Tibial nerve (tissue), 4 donors: Measurements from ENCODE around the gene ATG14. TPM values are rescaled to one million over a fixed set of nuclear protein-coding genes. Genes with fewer than 3 reads are reported as not detected.
"Not testable (repeated sequence)": the region's sequence is repeated elsewhere in the genome, so short reads cannot be mapped to it uniquely, and the experiment has no call there.

Source experiments
- DNase-seq, 2 donors: peaks; one replicate each; pipeline ENCODE4 v3.0.0-alpha.2; 2019; ENCODE audit warnings: low spot score in 2 of 2
- H3K27ac ChIP-seq, 4 donors: fragments of 200-600 bp; sonication (generic) in 3 of 4; one replicate each; pipeline ENCODE4 v1.5.1; 2017 to 2019; ENCODE audit warnings: mild to moderate bottlenecking in 1 of 4
- H3K27me3 ChIP-seq, 2 donors: fragments of 200-600 bp; sonication (generic) in 1 of 2; one replicate each; pipeline versions ENCODE4 v1.5.1 to v1.6.0; 2017 to 2019
- H3K36me3 ChIP-seq, 3 donors: fragments of 200-600 bp; sonication (generic); one replicate each; pipeline ENCODE4 v1.5.1; 2018 to 2019
- H3K4me1 ChIP-seq, 4 donors: fragments of 200-600 bp; sonication (generic) in 3 of 4; one replicate each; pipeline ENCODE4 v1.5.1; 2017 to 2019
- H3K4me3 ChIP-seq, 4 donors: fragments of 200-600 bp; sonication (generic) in 3 of 4; one replicate each; pipeline ENCODE4 v1.5.1; 2017 to 2019; ENCODE audit warnings: mild to moderate bottlenecking in 1 of 4, moderate library complexity in 1 of 4
- H3K9me3 ChIP-seq, 4 donors: fragments of 200-600 bp; sonication (generic) in 3 of 4; one replicate each; pipeline ENCODE4 v1.5.1; 2017 to 2019
- CTCF ChIP-seq, 5 experiments: fragments of 200-600 bp in 3 of 5; fragments of 450-650 bp in 2 of 5; sonication (generic) in 3 of 5; IDR thresholded peaks; one replicate each; pipeline ENCODE4 v1.5.1; 2016 to 2019; ENCODE audit warnings: antibody characterized with exemption in 5 of 5, mild to moderate bottlenecking in 3 of 5, moderate library complexity in 2 of 5
- EP300 ChIP-seq, 2 donors: sonication (generic); formaldehyde crosslinking; IDR thresholded peaks; one replicate each; pipeline ENCODE4 v1.6.1; 2017; ENCODE audit warnings: antibody characterized with exemption in 2 of 2, mild to moderate bottlenecking in 1 of 2
- POLR2A ChIP-seq, 2 donors: fragments of 450-650 bp; IDR thresholded peaks; one replicate each; pipeline ENCODE4 v1.6.1; 2017; ENCODE audit warnings: antibody characterized with exemption in 2 of 2, mild to moderate bottlenecking in 2 of 2, moderate library complexity in 2 of 2
- WGBS, 2 donors: methylation state at CpG; one replicate each; pipeline ENCODE4 v1.1.5; 2018; 5-methylcytosine and 5-hydroxymethylcytosine counted together
- total RNA-seq, 4 donors: library from RNA; depleted of rRNA; stranded (reverse); fragments of >200 nt; gene quantifications; one replicate each; pipeline ENCODE4 v1.1.0, GENCODE V29; 2016

ATG14 gene
- total RNA-seq, 4 donors from 2014 or later, result 10.8 to 18.4 (median 14.7) TPM

GRCh38 chr14:55427439-55427838 lies 15.8 kb upstream of the ATG14 start:
- H3K36me3 ChIP-seq, result no peaks in the 10 kb centered on the region
- DNase-seq, result no peak
- no peak for TF ChIP-seq EP300 (IDR thresholded peaks at IDR 0.05)
- TF ChIP-seq POLR2A (IDR thresholded peaks at IDR 0.05), result no peak
- TF ChIP-seq CTCF (IDR thresholded peaks at IDR 0.05), result no peak
- WGBS, 2 donors, result 77 to 78% methylated on average over 7 of the region's 7 CpGs
- no peaks in the 10 kb centered on the region for H3K9me3 ChIP-seq
- no peak overlapping the region for H3K27ac ChIP-seq
- no peaks in the 10 kb centered on the region for H3K4me1 ChIP-seq
- no peak overlapping the region for H3K4me3 ChIP-seq
- H3K27me3 ChIP-seq, result no peaks in the 10 kb centered on the region

DNA sequence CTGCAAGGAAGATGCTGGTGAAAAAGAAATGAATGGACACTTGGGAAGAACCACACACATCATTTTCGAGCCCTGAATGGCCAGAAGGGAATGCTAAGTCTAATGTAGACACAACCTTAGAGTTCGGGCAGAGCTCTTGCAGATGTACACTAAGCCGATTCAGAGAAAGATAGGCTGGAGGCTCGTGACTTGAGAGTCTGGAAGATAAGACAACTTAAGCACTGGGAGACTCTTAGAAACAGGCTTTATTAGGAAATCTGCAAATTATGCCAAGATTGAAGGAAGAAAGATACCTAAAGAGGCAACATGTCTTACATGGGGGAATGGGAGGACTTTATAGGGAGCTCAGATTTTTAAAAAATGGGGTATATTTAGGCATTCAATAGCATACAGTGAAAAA lies 15.3 kb upstream of the ATG14 start:
- no peaks in the 10 kb centered on the region for H3K9me3 ChIP-seq
- no peak overlapping the region for H3K27ac ChIP-seq
- WGBS, 2 donors, result 66 to 71% methylated on average over 4 of the region's 4 CpGs
- no peaks in the 10 kb centered on the region for H3K4me1 ChIP-seq
- TF ChIP-seq POLR2A (IDR thresholded peaks at IDR 0.05) (no peak), CTCF (IDR thresholded peaks at IDR 0.05) (no peak), EP300 (IDR thresholded peaks at IDR 0.05) (no peak)
- DNase-seq, result no peak
- H3K36me3 ChIP-seq, result no peaks in the 10 kb centered on the region
- H3K4me3 ChIP-seq, result no peak overlapping the region
- H3K27me3 ChIP-seq, result no peaks in the 10 kb centered on the region

- no peak for DNase-seq
- no peaks in the 10 kb centered on the region for H3K9me3 ChIP-seq
- H3K27ac ChIP-seq, result no peak overlapping the region
- WGBS, 2 donors, result 78 to 83% methylated on average over 1 of the region's 1 CpG
- H3K4me3 ChIP-seq, result no peak overlapping the region
- no peaks in the 10 kb centered on the region for H3K36me3 ChIP-seq
- no peaks in the 10 kb centered on the region for H3K4me1 ChIP-seq
- TF ChIP-seq CTCF (IDR thresholded peaks at IDR 0.05), result no peak
- TF ChIP-seq POLR2A (IDR thresholded peaks at IDR 0.05), result no peak
- no peak for TF ChIP-seq EP300 (IDR thresholded peaks at IDR 0.05)
- no peaks in the 10 kb centered on the region for H3K27me3 ChIP-seq
These were observed 13.5 kb upstream of the ATG14 start for GRCh38 chr14:55425091-55425490.

GRCh38 chr14:55423969-55424368 lies 12.3 kb upstream of the ATG14 start:
- Histone ChIP-seq H3K36me3 (no peaks in the 10 kb centered on the region), H3K4me1 (no peaks in the 10 kb centered on the region), H3K4me3 (no peak overlapping the region), H3K27me3 (no peaks in the 10 kb centered on the region), H3K9me3 (no peaks in the 10 kb centered on the region), H3K27ac (no peak overlapping the region)
- WGBS, 2 donors, result 38 to 42% methylated on average over 2 of the region's 2 CpGs
- TF ChIP-seq CTCF (IDR thresholded peaks at IDR 0.05) (no peak), EP300 (IDR thresholded peaks at IDR 0.05) (no peak), POLR2A (IDR thresholded peaks at IDR 0.05) (no peak)
- no peak for DNase-seq

- 92 to 94% methylated on average over 11 of the region's 11 CpGs for WGBS, 2 donors
- not testable (repeated sequence) for H3K27me3 ChIP-seq, DNase-seq, H3K4me3 ChIP-seq, H3K4me1 ChIP-seq, H3K36me3 ChIP-seq, H3K27ac ChIP-seq, H3K9me3 ChIP-seq
These were observed 10.7 kb upstream of the ATG14 start for GRCh38 chr14:55422338-55422737.

DNA sequence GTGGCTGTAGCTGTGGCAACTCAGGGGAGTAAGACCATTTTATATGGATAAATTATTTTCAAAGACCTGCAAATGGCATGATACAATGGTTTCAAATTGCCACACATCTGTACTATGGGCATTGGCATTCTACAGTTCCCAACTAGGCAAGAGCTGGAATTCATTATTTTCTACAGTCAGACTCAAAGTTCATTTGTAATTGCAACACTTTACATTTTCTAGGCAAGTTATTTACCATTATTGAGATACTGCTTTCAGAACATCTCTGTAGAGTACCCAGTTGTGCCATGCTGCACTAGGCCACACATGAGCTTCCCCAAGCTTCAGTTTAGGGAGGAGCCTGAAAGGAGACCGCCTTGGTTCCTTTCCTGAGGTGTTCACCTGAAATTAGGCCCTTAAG lies 8.0 kb upstream of the ATG14 start:
- 90 to 94% methylated on average over 1 of the region's 1 CpG for WGBS, 2 donors
- no peak for DNase-seq
- Histone ChIP-seq H3K27ac (no peak overlapping the region), H3K4me3 (no peak overlapping the region), H3K9me3 (no peaks in the 10 kb centered on the region), H3K36me3 (no peaks in the 10 kb centered on the region), H3K27me3 (peaks cover 0 to 1% of the 10 kb centered on the region in 2 donors), H3K4me1 (no peaks in the 10 kb centered on the region)
- TF ChIP-seq POLR2A (IDR thresholded peaks at IDR 0.05), result no peak
- no peak for TF ChIP-seq EP300 (IDR thresholded peaks at IDR 0.05)
- no peak for TF ChIP-seq CTCF (IDR thresholded peaks at IDR 0.05)
